Kidney (tissue), 14 donors: ENCODE results near the gene CPEB3. TPM values are rescaled to one million over a fixed set of nuclear protein-coding genes. Genes with fewer than 3 reads are reported as not detected.

Source experiments
- DNase-seq, 5 donors: peaks; one replicate each; pipeline ENCODE4 v3.0.0-alpha.2; 2013 to 2020
- FAIRE-seq: peaks from 2 replicates; lab custom pipeline; 2012; peaks lifted over from hg19 to GRCh38; lab: Jason Lieb, UNC
- H3K27ac ChIP-seq, 2 donors: one replicate each; pipeline ENCODE4 v1.7.0; 2013; ENCODE audit warnings: low read depth in 2 of 2, low read length in 2 of 2, inconsistent platforms in 1 of 2
- H3K27me3 ChIP-seq: one replicate; pipeline ENCODE4 v1.7.1; 2013; ENCODE audit warnings: low read length, inconsistent platforms; ENCODE audit not compliant: control insufficient read depth, insufficient read depth
- H3K36me3 ChIP-seq, 3 donors: one replicate each; pipeline versions ENCODE4 v1.7.0 to v1.7.1; 2013; ENCODE audit warnings: low read length in 3 of 3, control low read depth in 1 of 3, inconsistent platforms in 1 of 3; ENCODE audit not compliant: insufficient read depth in 3 of 3, control insufficient read depth in 2 of 3
- H3K4me1 ChIP-seq, 3 donors: one replicate each; pipeline versions ENCODE4 v1.7.0 to v1.7.1; 2013; ENCODE audit warnings: low read length in 3 of 3, inconsistent platforms in 1 of 3, low read depth in 1 of 3; ENCODE audit not compliant: control insufficient read depth in 2 of 3, insufficient read depth in 2 of 3
- H3K4me3 ChIP-seq, 3 donors: one replicate each; pipeline versions ENCODE4 v1.7.0 to v1.8.1; 2013; ENCODE audit warnings: low read length in 3 of 3, control low read depth in 1 of 3, inconsistent platforms in 1 of 3
- H3K9ac ChIP-seq, 3 donors: one replicate each; pipeline versions ENCODE4 v1.7.0 to v1.7.1; 2013; ENCODE audit warnings: low read length in 3 of 3, control low read depth in 1 of 3, inconsistent platforms in 1 of 3
- H3K9me3 ChIP-seq, 3 donors: one replicate each; pipeline versions ENCODE4 v1.7.0 to v1.7.1; 2013; ENCODE audit warnings: low read length in 3 of 3, control low read depth in 1 of 3, inconsistent platforms in 1 of 3; ENCODE audit not compliant: control insufficient read depth in 2 of 3, insufficient read depth in 1 of 3
- CTCF ChIP-seq: IDR thresholded peaks from 3 replicates; pipeline ENCODE4 v1.5.1; 2012; ENCODE audit warnings: mild to moderate bottlenecking, moderate library complexity, borderline replicate concordance; ENCODE audit not compliant: insufficient read depth; ENCODE audit errors: extremely low read depth
- intact Hi-C: fragments of 100-400 bp; cut with DNase I; formaldehyde crosslinking; loops from one replicate; pipeline ENCODE4 v1.11.1; 2022
- polyA plus RNA-seq: library from polyadenylated mRNA; stranded (reverse); fragments of 350-450 nt; fragmentation: Illumina TruSeq; extraction: RNeasy Lipid Tissue Mini Kit (QIAGEN cat#74804); gene quantifications from one replicate; pipeline ENCODE4 v1.2.3, GENCODE V29; 2014; ENCODE audit warnings: low read depth, low replicate concordance; ENCODE audit not compliant: insufficient read depth
- total RNA-seq: library from RNA; stranded (reverse); fragmentation: NEBNext Ultra II Directional; extraction: Animal tissue kit (Norgen Biotek cat#: 25700); gene quantifications from one replicate; pipeline ENCODE4 v1.2.1, GENCODE V29; 2021
- donor health status: control.
- donor health status: control.
- donor health status: control.
- donor health status: control.
- donor health status: control.
- donor health status: DM: yes; HTN: yes; CAD: no.
- donor health status: Normal renal cell carcinoma (clear cell type).

CPEB3 gene
- total and polyA plus RNA-seq, 2 donors from 2014 or later, result 2.3 to 7.4 TPM

GRCh38 chr10:92074126-92074887 is 216.6 kb downstream of the CPEB3 start:
- Histone ChIP-seq H3K27ac (no peak overlapping the region), H3K27me3 (no peaks in the 10 kb centered on the region), H3K9ac (no peak overlapping the region), H3K4me3 (no peak overlapping the region), H3K4me1 (no peaks in the 10 kb centered on the region), H3K9me3 (no peaks in the 10 kb centered on the region), H3K36me3 (peaks cover 0 to 3% (median 0%) of the 10 kb centered on the region in 3 donors)
- DNase-seq (peak in 1 of 5 donors; percentile 6), FAIRE-seq (no peak)
- no peak for TF ChIP-seq CTCF
- intact Hi-C loops, result no loop called here

- H3K4me3 ChIP-seq, result no peak overlapping the region
- no peak overlapping the region for H3K27ac ChIP-seq
- H3K36me3 ChIP-seq, result no peaks in the 10 kb centered on the region
- FAIRE-seq, result no peak
- no peak overlapping the region for H3K9ac ChIP-seq
- no peaks in the 10 kb centered on the region for H3K9me3 ChIP-seq
- TF ChIP-seq CTCF, result no peak
- no peaks in the 10 kb centered on the region for H3K4me1 ChIP-seq
- intact Hi-C loops, result no loop called here
- DNase-seq, result no peak
- H3K27me3 ChIP-seq, result no peaks in the 10 kb centered on the region
Observed at GRCh38 chr10:92068900-92069299, 222.0 kb downstream of the CPEB3 start.

GRCh38 chr10:92066386-92066785 is 224.5 kb downstream of the CPEB3 start:
- no peak for DNase-seq
- Histone ChIP-seq H3K4me1 (no peaks in the 10 kb centered on the region), H3K9me3 (no peaks in the 10 kb centered on the region), H3K36me3 (no peaks in the 10 kb centered on the region), H3K27ac (no peak overlapping the region), H3K9ac (no peak overlapping the region), H3K27me3 (no peaks in the 10 kb centered on the region), H3K4me3 (no peak overlapping the region)
- FAIRE-seq, result no peak
- TF ChIP-seq CTCF, result no peak
- intact Hi-C loops, result no loop called here

GRCh38 chr10:92064506-92064905 is 226.4 kb downstream of the CPEB3 start:
- no peak overlapping the region for H3K4me3 ChIP-seq
- DNase-seq (no peak), FAIRE-seq (no peak)
- H3K9me3 ChIP-seq, result no peaks in the 10 kb centered on the region
- H3K27ac ChIP-seq, result no peak overlapping the region
- no peaks in the 10 kb centered on the region for H3K4me1 ChIP-seq
- intact Hi-C loops, result no loop called here
- H3K27me3 ChIP-seq, result no peaks in the 10 kb centered on the region
- no peak overlapping the region for H3K9ac ChIP-seq
- H3K36me3 ChIP-seq, result no peaks in the 10 kb centered on the region
- no peak for TF ChIP-seq CTCF
